Measurements from ENCODE around the gene MAML2. TPM values are rescaled to one million over a fixed set of nuclear protein-coding genes. Genes with fewer than 3 reads are reported as not detected.

The MAML2 gene
- total RNA-seq, 1 donor: 20.1 TPM

DNA sequence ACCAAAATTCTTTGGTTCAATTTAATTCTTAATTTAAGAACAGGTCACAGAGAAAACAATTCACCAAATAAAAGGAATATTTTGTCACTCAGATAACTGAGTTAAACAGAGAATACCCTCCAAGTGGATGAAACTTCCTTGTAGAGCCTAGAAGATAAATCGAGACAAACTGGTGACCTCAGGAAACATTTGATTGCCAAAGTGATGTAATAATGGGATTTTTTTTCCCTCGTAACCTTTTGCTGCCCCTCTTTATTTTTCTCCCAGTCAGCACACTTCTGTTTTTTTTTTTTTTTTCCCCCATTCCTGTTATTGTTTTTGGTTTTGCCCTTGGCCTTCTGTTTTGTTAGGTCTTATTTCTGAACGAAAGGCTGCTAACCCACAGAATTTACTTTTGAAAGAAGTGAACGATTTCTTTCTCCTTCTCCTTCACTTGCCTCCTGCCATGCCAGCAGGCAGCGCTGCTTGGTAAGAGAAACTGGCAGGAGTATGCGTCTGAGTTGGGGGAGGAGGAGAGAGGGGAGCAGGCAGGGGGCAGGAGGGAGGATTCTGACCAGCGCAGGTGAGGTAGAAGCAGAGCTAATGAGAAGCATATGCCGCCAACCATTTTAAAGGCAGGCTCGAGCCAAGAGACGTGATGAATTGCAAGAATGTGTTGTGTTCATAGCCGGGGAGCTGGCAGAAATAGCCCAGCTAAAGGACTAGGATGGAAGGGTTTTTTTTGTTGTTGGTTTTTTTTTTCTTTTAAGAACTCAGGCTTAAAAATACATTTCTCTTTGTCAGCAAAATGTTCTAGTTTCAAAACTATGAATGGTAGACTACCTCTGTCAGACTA, 297.2 kb downstream of the MAML2 start:
- H3K4me3 ChIP-seq (ENCODE audit: low read depth, low read length): peak overlapping the region; percentile 46
- DNase-seq (ENCODE audit: low read depth): peak; percentile 93
- TF ChIP-seq CTCF (IDR thresholded peaks at IDR 0.05; ENCODE audit: insufficient read depth, low read length): peak; percentile 48

- H3K4me3 ChIP-seq (ENCODE audit: low read depth, low read length): no peak overlapping the region
- TF ChIP-seq CTCF (IDR thresholded peaks at IDR 0.05; ENCODE audit: insufficient read depth, low read length): no peak
- no peak for DNase-seq (ENCODE audit: low read depth)
Observed at GRCh38 chr11:96044747-96045146, 298.2 kb downstream of the MAML2 start.

GRCh38 chr11:96044311-96044710, 298.7 kb downstream of the MAML2 start:
- no peak for DNase-seq (ENCODE audit: low read depth)
- TF ChIP-seq CTCF (IDR thresholded peaks at IDR 0.05; ENCODE audit: insufficient read depth, low read length): no peak
- no peak overlapping the region for H3K4me3 ChIP-seq (ENCODE audit: low read depth, low read length)

- no peak for DNase-seq (ENCODE audit: low read depth)
- no peak for TF ChIP-seq CTCF (IDR thresholded peaks at IDR 0.05; ENCODE audit: insufficient read depth, low read length)
- H3K4me3 ChIP-seq (ENCODE audit: low read depth, low read length): no peak overlapping the region
Observed at GRCh38 chr11:96043291-96043690, 299.7 kb downstream of the MAML2 start.

- no peak for DNase-seq (ENCODE audit: low read depth)
- TF ChIP-seq CTCF (IDR thresholded peaks at IDR 0.05; ENCODE audit: insufficient read depth, low read length): no peak
- no peak overlapping the region for H3K4me3 ChIP-seq (ENCODE audit: low read depth, low read length)
Observed at GRCh38 chr11:96038046-96038445, 304.9 kb downstream of the MAML2 start.

- H3K4me3 ChIP-seq (ENCODE audit: low read depth, low read length): no peak overlapping the region
- no peak for TF ChIP-seq CTCF (IDR thresholded peaks at IDR 0.05; ENCODE audit: insufficient read depth, low read length)
Observed at GRCh38 chr11:96037405-96037949, 305.5 kb downstream of the MAML2 start.

More at GRCh38 chr11:96037405-96037949, 305.5 kb downstream of the MAML2 start:
- no peak for DNase-seq (ENCODE audit: low read depth)

All from fibroblast of the aortic adventitia (primary cell).